B cell (primary cell): ENCODE measurements around the gene TMEM43.

ENCODE experiments used
- CTCF ChIP-seq: fragments of 200-600 bp; IDR thresholded peaks from one replicate; pipeline ENCODE4 v1.8.0; 2022; ENCODE audit warnings: antibody characterized with exemption, mild to moderate bottlenecking
- EZH2 ChIP-seq: IDR thresholded peaks from 2 replicates; pipeline ENCODE4 v1.6.1; 2012; ENCODE audit warnings: borderline replicate concordance, low read depth, mild to moderate bottlenecking, moderate library complexity, low read length; ENCODE audit not compliant: insufficient read depth, poor library complexity, severe bottlenecking

- TF ChIP-seq CTCF (no peak), EZH2 (no peak)
Measured at GRCh38 chr3:14096742-14097141, 28.1 kb upstream of the TMEM43 start.
